HG02678 (cell line): ENCODE data around the gene TOP2B.

Experiments
- ATAC-seq: cut with Tn5 transposase; IDR thresholded peaks from one replicate; pipeline ENCODE4 v1.9.1; 2021; ENCODE audit warnings: mild to moderate bottlenecking, moderate library complexity; ENCODE audit not compliant: unreplicated experiment

The TOP2B gene

GRCh38 chr3:25673738-25674298, 9.1 kb upstream of the TOP2B start:
- no peak for ATAC-seq

GRCh38 chr3:25665315-25666280, 891 bp upstream of the TOP2B start:
- peak; percentile 22 for ATAC-seq

- ATAC-seq: peak; percentile 30
Observed at GRCh38 chr3:25663869-25664811, 567 bp downstream of the TOP2B start.

- ATAC-seq: peak; percentile 13
Observed at GRCh38 chr3:25663347-25663868, 1.3 kb downstream of the TOP2B start.

GRCh38 chr3:25662736-25663320, 1.9 kb downstream of the TOP2B start:
- no peak for ATAC-seq

- ATAC-seq: no peak
Observed at GRCh38 chr3:25661694-25662437, 2.8 kb downstream of the TOP2B start.

- no peak for ATAC-seq
Observed at GRCh38 chr3:25658836-25659235, 5.9 kb downstream of the TOP2B start.

GRCh38 chr3:25657293-25657692, 7.4 kb downstream of the TOP2B start:
- no peak for ATAC-seq

GRCh38 chr3:25655659-25656058, 9.0 kb downstream of the TOP2B start:
- no peak for ATAC-seq

- no peak for ATAC-seq
Observed at GRCh38 chr3:25654576-25654975, 10.1 kb downstream of the TOP2B start.

GRCh38 chr3:25653322-25653721, 11.4 kb downstream of the TOP2B start:
- ATAC-seq: no peak

- no peak for ATAC-seq
Observed at GRCh38 chr3:25652921-25653320, 11.8 kb downstream of the TOP2B start.

GRCh38 chr3:25648925-25649830, 15.5 kb downstream of the TOP2B start:
- ATAC-seq: no peak

GRCh38 chr3:25648107-25648535, 16.6 kb downstream of the TOP2B start:
- peak; percentile 92 for ATAC-seq

- ATAC-seq: no peak
Observed at GRCh38 chr3:25635038-25635437, 29.7 kb downstream of the TOP2B start.

GRCh38 chr3:25633919-25634318, 30.8 kb downstream of the TOP2B start:
- no peak for ATAC-seq

- ATAC-seq: no peak
Observed at GRCh38 chr3:25631989-25632388, 32.7 kb downstream of the TOP2B start.

- ATAC-seq: no peak
Observed at GRCh38 chr3:25621087-25621486, 43.6 kb downstream of the TOP2B start.

GRCh38 chr3:25620493-25620892, 44.2 kb downstream of the TOP2B start:
- ATAC-seq: no peak
